Dedifferentiated amniotic fluid mesenchymal stem cell (primary cell): ENCODE results near the gene L3MBTL1.

Experiments used
- DNase-seq: peaks from one replicate; pipeline ENCODE4 v3.0.0-alpha.2; 2016; ENCODE audit errors: extremely low spot score

Gene L3MBTL1

GRCh38 chr20:43590036-43590391 is 82.5 kb downstream of the L3MBTL1 start:
- no peak for DNase-seq

DNA sequence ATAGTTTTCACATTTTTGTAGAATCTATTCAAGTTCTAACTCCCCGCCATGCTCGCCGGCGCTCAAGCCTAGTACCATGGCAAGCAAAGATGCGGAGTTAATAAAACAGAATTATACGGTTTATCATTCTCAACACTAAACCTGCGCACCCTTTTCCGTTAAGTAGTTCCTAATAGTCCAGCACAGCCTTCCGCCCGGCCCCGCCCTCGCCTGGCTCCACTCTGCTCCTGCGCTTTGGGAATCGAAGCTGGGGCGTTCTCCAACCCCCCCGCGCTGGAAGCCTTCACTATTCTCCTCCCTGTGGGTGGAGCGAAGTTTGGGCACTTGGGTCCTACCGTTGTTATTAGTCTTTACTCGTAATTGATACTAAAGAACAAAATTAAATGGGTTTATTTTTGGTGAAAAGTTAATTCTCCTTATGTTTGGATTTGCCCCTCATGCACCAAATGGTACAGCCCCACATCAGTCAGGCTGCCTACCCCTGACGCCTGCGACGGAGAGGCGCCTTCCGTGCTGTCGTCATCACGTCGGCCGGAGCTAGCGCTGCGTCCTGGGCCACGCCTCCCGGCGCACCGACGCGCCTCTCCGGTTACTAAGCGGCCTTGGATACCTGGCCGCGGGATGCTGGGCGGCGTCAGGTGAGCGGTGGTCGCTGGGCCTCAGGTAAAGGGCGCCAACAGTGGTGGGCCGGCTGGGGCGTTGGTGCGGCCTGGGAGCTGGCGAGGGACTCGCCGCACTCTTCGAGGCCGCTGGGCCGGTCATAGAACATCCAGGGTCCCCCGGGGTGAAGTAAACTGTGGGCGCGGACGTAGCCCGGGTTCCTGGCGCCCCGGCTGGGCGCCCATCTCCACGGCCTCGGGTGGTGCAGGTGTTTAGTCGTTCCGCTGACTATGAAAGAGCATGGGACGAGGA is 83.2 kb downstream of the L3MBTL1 start, which contains the start of gene IFT52:
Gene IFT52, plus strand, starts transcription at position 546 of the 912 bp plus-strand sequence. CDS start 3,762 bp downstream, outside the sequence.
- peak; percentile 86 for DNase-seq
